NCI-H1048 (cell line): ENCODE results near the gene ERCC8.

ENCODE experiments used
- DNase-seq: peaks from one replicate; lab custom pipeline; 2025; lab: John Stamatoyannopoulos, UW

The ERCC8 gene

DNA sequence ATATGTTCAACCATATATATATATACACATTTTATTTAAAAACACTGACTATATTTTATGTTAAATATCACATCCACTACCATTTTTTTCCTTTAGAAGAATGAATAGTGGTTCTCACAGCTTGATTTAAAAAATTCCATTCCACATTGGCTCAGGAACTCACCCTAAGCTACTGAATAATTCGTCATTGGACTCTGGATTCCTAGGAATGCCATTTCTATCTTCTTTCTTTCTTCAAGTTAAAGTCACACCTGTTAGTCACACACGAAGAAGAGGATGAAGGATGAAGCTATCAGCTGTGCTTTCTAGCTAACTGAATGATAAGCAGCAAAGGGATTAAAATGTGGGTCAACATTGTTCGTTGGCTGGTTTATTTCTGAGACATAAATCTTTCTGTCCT is 108.7 kb downstream of the ERCC8 start:
- DNase-seq, result no peak

DNA sequence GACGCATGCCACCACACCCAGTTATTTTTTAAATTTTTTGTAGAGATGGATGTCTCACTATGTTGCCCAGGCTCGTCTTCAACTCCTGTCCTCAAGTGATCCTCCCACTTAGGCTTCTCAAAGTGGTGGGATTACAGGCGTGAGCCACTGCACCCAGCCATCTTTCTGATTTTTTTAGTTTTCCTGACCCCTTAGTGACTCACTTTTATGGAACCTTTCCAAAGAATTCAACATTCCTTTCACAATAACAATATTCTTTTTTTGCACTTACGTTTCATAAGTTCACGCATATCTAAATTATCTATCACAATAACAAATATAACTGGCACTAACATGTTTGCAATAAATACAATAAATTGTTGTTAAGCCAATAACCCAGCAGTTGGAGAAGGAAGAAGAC is 109.3 kb downstream of the ERCC8 start:
- no peak for DNase-seq

DNA sequence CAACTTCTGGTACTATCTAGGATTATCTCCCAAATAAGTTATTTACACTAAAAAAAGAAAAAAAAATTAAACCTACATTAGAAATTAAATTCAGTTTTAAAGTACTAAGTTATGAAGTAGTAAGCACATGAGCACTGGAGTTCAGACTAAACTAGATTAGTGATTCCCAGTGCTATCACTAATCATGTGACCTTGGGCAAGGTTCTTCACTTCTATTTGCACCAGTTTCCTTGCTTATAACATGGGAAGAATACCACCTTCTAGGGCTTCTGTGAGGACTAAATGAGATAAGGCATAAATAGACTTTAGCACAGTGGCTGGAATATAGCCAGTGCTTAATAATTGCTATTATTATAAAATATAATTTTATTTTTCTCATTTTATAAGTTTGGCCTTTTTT is 111.3 kb downstream of the ERCC8 start:
- DNase-seq, result no peak

DNA sequence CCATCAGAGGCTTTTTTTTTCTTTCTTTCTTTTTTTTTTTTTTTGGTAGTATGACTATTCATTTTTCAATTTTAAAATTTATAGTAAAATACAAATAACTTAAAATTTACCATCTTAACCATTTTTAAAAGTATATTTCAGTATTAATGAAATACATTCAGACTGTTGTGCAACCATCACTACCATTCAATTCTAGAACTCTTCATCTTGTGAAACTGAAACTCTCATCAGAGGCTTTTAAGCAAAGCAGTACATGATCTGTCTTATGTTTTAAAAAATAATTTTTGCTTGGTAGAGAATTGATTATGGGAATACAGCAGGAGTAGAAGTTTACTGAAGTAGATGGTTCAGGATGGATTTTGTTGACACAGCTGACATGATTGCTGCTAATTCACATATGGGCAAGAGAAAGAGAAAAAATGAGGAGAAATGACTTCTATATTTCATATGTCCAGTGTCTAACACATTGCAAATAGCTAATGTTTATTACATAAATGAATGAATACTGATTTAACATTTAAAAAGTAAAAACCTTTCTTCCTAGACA is 114.2 kb downstream of the ERCC8 start:
- DNase-seq, result no peak

DNA sequence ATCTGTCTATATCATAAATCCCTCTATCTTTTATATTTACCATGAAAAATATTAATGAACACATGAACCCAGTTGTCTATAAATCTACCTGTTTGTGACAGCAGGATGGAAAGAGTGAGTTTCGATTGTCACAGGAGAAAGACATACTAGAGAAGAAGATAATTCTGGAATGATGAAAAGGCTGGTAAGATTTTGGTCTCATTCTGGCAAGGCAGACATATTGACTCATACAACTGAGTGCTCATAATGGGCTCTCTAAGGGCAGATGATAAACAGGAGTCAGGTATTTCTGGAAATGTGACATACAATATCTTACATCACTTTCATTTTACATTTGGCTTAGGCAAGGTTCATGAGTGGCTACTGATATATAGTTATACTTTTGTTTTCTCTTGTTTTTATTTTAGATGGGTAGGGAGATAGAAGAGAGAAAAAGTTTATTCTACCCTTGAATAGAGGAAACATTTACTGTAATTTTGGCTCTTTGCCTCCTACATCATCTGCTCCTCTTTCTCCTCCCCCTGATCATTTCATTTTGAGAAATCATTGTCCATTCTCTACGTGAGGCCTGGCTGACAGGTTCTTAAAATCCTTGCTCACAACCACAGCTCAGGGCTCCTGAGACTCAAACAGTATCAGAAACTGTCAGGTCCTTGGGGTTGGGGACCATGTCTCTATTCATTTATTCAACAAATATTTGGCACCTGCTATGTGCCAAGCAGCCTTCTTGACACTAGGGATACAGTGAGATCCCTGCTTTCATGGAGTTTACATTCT is 115.2 kb downstream of the ERCC8 start:
- DNase-seq, result no peak

DNA sequence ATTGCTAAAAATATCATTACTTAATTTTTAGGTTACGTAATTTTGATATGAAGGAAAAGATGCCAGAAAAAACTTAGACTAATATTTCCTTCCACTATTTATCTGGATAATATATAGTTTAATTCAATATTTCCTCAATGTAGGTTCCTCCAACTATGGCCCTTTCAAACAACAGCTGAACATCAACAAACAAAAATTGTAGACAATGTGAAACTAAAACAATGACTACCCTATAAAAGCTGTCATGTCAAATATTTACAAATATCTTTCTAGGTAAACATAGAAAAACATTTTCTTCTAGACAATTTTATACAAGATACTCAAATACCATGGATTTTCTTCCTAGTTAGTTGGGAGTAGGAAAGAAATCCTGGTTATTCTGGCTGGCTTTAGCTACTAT is 117.7 kb downstream of the ERCC8 start:
- no peak for DNase-seq

DNA sequence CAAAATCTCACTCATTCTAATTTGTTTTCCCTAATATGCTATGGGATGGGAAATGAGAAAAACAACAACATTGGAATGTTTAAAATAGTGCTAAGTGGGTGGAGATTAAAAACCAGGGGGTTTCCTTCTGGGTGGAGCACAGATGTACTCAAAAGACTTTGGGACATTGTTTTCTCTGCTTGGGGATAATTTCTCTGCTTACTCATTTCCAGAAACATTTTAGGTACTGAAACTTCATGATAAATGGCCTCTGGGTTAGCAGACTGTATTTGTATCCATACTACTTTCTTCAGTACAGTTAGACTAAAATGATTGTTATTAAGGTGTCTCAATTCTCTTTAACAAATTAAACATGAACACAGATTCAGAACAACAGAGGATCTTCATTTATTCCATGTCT is 118.2 kb downstream of the ERCC8 start:
- DNase-seq, result no peak
